KMS-11 (cell line): ENCODE measurements around the gene HIGD2A.
A peak's percentile ranks its signal among the peaks of the same experiment; 100 is the strongest.

Experiments used
- H2AFZ ChIP-seq: fragments of 200-600 bp; sonication (generic); 2 replicates; pipeline ENCODE4 v1.6.1; 2016; ENCODE audit warnings: antibody characterized with exemption, mixed run types, low read depth
- H3K27ac ChIP-seq: fragments of 200-600 bp; sonication (generic); 2 replicates; pipeline ENCODE4 v1.6.1; 2016; ENCODE audit warnings: mild to moderate bottlenecking, mixed run types
- H3K27me3 ChIP-seq: fragments of 200-600 bp; sonication (generic); 2 replicates; pipeline ENCODE4 v1.6.1; 2017; ENCODE audit warnings: mild to moderate bottlenecking, low read depth, mixed run types, moderate library complexity; ENCODE audit not compliant: insufficient read depth
- H3K36me3 ChIP-seq: fragments of 200-600 bp; sonication (generic); 2 replicates; pipeline ENCODE4 v1.6.1; 2017; ENCODE audit warnings: mild to moderate bottlenecking, mixed run types; ENCODE audit not compliant: insufficient read depth
- H3K4me1 ChIP-seq: fragments of 200-600 bp; sonication (generic); 2 replicates; pipeline ENCODE4 v1.6.1; 2016; ENCODE audit warnings: mild to moderate bottlenecking, low read depth, mixed run types; ENCODE audit not compliant: poor library complexity, severe bottlenecking
- H3K4me2 ChIP-seq: fragments of 200-600 bp; sonication (generic); 2 replicates; pipeline ENCODE4 v1.7.0; 2016; ENCODE audit warnings: mild to moderate bottlenecking, mixed run types
- H3K4me3 ChIP-seq: fragments of 200-600 bp; sonication (generic); IDR thresholded peaks from 2 replicates; pipeline ENCODE4 v1.6.1; 2017; ENCODE audit warnings: low read depth, low read length, mixed read lengths; ENCODE audit not compliant: insufficient read depth
- H3K79me2 ChIP-seq: fragments of 200-600 bp; sonication (generic); 2 replicates; pipeline ENCODE4 v1.6.1; 2016; ENCODE audit warnings: low read depth, mixed run types; ENCODE audit not compliant: insufficient read depth
- H3K9ac ChIP-seq: fragments of 200-600 bp; sonication (generic); 2 replicates; pipeline ENCODE4 v1.6.1; 2016; ENCODE audit warnings: mild to moderate bottlenecking, mixed run types
- H4K20me1 ChIP-seq: fragments of 200-600 bp; sonication (generic); 2 replicates; pipeline ENCODE4 v1.6.1; 2016; ENCODE audit warnings: mild to moderate bottlenecking, mixed run types; ENCODE audit not compliant: insufficient read depth
- TF ChIP-seq, protein P1 (sequence below): fragments of 200-600 bp; sonication (generic); conservative IDR thresholded peaks from 2 replicates; pipeline ENCODE4 v1.6.1; 2017; ENCODE audit warnings: low read depth, mild to moderate bottlenecking, antibody characterized with exemption, low read length, moderate library complexity, mixed read lengths

Gene HIGD2A

DNA sequence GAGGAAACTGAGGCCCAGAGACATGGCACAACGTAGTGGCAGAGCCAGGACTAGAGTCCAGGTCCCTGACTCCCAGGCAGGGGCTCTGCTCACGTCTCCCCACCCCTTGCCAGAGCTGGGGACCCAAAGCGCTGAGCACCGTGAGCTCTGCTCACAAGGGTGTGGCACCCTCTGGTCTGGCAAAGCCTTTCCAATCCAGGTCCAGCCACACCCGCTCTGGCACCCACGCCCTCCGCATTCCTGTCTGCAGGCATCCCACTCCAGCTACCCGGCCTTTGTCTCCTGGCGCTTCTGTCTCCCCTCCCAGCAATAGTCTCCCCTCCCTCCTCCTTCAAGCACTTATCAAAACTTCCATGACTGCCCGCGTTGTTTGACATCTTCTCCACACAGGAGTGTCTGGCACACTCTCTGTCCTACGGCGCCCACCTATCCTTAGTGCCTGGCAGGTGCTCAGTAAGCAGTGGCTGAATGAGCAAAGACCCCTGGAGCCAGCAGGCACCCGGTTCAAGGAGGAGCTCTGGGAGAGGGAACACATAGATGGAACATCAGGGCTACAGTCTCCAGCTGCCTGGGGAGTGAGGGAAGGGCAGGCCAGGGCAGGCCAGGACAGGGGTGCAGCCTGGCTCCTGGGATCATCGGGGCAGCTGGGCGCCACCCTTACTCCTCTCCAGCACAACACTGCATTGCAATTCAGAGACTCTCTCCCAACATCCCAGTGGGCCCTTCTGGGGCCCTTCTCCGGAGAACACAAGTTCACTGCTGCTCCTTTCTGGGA, 12.0 kb downstream of the HIGD2A start:
- Histone ChIP-seq H2AFZ (no peak overlapping the region), H3K36me3 (no peaks in the 10 kb centered on the region), H3K4me2 (no peak overlapping the region), H3K4me1 (peaks cover 17% of the 10 kb centered on the region), H3K79me2 (no peaks in the 10 kb centered on the region), H3K27ac (no peak overlapping the region), H3K27me3 (no peaks in the 10 kb centered on the region), H4K20me1 (no peaks in the 10 kb centered on the region), H3K4me3 (no peak overlapping the region), H3K9ac (no peak overlapping the region)
- TF ChIP-seq, protein P1, sequence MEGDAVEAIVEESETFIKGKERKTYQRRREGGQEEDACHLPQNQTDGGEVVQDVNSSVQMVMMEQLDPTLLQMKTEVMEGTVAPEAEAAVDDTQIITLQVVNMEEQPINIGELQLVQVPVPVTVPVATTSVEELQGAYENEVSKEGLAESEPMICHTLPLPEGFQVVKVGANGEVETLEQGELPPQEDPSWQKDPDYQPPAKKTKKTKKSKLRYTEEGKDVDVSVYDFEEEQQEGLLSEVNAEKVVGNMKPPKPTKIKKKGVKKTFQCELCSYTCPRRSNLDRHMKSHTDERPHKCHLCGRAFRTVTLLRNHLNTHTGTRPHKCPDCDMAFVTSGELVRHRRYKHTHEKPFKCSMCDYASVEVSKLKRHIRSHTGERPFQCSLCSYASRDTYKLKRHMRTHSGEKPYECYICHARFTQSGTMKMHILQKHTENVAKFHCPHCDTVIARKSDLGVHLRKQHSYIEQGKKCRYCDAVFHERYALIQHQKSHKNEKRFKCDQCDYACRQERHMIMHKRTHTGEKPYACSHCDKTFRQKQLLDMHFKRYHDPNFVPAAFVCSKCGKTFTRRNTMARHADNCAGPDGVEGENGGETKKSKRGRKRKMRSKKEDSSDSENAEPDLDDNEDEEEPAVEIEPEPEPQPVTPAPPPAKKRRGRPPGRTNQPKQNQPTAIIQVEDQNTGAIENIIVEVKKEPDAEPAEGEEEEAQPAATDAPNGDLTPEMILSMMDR, result no peak

DNA sequence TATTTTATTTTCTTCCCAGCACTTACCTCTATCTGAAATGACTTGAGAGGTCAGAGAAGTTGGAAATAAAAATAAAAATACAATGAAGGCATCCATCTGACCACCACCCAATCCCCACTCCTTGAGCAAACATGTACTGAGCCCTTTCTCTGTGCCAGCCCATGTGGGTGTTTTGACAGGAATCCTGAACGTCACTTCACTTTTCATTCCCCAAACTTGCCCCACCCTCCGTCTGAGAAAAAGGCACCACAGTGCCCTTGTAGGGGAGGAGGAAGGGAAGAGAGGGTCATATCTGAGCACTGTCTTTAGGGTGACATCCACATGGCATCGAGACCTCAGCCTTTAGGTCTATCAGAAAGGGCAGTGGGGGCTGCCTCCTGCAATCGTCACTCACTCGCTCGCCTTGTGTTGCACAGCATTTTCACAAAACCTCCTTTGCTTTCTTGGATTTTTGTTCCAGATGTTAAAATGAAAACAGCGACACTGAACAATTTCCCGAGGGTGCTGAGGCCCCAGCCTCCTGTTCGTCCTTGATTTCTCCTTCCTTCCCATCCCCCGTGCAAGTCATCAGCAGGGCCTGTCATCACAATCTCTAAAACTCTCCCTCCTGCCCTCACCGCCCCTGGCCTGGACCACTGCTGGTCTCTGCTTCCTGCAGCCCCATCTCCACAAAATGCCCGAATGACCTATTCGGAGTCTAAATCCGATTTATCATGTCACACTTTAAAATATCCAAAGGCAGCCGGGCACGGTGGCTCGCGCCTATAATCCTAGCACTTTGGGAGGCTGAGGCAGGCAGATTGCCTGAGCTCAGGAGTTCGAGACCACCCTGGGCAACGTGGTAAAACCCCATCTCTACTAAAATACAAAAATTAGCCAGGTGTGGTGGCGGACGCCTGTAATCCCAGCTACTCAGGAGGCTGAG, 13.0 kb downstream of the HIGD2A start:
- H3K27ac ChIP-seq, result no peak overlapping the region
- H3K4me3 ChIP-seq, result no peak overlapping the region
- no peaks in the 10 kb centered on the region for H3K79me2 ChIP-seq
- H3K4me1 ChIP-seq, result peaks cover 18% of the 10 kb centered on the region
- H3K27me3 ChIP-seq, result no peaks in the 10 kb centered on the region
- TF ChIP-seq, protein P1, result no peak
- no peaks in the 10 kb centered on the region for H4K20me1 ChIP-seq
- no peaks in the 10 kb centered on the region for H3K36me3 ChIP-seq
- no peak overlapping the region for H2AFZ ChIP-seq
- no peak overlapping the region for H3K4me2 ChIP-seq
- H3K9ac ChIP-seq, result no peak overlapping the region

DNA sequence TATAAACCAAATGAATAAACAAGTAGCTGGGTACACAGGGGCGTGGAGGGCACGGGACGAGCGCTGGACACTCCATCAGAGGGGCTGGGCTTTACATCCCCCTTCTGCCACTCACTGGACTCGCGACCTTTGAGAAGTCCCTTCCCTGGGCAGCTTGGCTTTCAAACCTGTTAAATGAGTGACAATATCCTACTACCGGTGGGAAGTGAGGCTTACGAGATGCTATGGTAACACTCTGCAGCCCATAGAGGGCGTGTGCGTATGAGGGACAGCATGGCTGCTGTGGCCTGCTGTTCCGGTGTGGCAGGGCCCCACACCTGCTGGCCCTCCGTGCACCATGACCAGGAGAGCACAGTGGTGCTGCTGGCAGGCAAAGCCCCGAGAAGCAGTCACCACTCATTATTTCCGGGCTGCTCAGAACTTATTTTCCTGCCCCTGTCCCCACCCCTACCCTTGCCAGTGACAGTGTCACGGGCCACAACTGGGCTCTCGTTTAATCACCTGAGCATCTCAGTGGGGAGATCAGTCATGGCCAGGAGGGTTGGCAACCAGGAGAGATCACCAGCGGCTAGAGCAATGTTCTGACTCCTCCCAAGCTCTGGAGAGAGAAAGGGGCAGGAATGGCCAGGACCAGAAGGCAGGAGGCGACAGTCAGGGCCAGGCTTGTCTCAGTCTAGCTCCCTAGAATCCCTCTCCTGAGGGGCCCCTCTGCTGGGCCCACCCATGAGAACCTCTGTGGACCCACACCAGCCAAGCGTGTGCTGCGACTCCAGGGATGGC, 17.3 kb downstream of the HIGD2A start:
- TF ChIP-seq, protein P1, result no peak
- H3K4me1 ChIP-seq, result peaks cover 45% of the 10 kb centered on the region
- no peaks in the 10 kb centered on the region for H3K79me2 ChIP-seq
- 0 out of 2 replicates have a peak overlapping the region, but pooled peaks have one; percentile 25 for H3K9ac ChIP-seq
- no peaks in the 10 kb centered on the region for H4K20me1 ChIP-seq
- H3K4me3 ChIP-seq, result no peak overlapping the region
- H3K4me2 ChIP-seq, result peak overlapping the region; percentile 63
- H2AFZ ChIP-seq, result no peak overlapping the region
- H3K27ac ChIP-seq, result peak overlapping the region; percentile 94
- H3K27me3 ChIP-seq, result no peaks in the 10 kb centered on the region
- no peaks in the 10 kb centered on the region for H3K36me3 ChIP-seq

DNA sequence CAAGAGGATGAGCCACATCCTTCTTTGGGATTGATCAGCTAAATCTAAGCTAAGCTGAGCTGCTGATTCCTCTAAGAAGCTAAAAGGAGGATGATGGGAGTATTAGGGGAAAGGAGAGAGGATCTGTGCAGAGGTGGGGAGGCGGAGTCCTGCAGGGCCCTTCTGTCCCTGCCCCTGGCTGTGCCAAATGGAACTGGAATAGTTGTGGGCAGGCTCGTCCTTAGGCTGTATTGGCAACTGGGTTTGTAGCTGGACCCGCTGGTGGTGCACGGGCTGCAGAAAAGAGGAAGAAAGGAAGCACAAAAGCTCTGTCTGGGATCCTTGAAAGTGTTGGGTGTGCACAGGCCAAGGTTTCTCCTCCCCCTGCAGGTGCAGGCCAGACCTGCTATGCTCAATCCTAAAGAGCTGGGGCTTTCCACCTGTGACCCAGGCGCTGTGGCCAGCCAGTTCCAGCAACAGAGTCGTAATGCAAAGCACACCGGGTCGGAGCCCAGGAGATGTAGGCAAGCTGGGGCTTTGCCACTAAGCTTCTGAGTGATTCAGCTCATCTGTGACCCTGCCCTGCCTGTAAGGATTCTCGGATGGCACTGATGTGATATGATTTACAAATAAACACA, 18.0 kb downstream of the HIGD2A start:
- no peaks in the 10 kb centered on the region for H3K36me3 ChIP-seq
- TF ChIP-seq, protein P1, result no peak
- H3K4me2 ChIP-seq, result peak overlapping the region; percentile 82
- no peak overlapping the region for H3K4me3 ChIP-seq
- no peaks in the 10 kb centered on the region for H3K79me2 ChIP-seq
- H3K27ac ChIP-seq, result peak overlapping the region; percentile 94
- H2AFZ ChIP-seq, result no peak overlapping the region
- H3K9ac ChIP-seq, result peak overlapping the region; percentile 60; the same call in 1 of the 2 replicates
- H3K4me1 ChIP-seq, result peaks cover 52% of the 10 kb centered on the region
- no peaks in the 10 kb centered on the region for H4K20me1 ChIP-seq
- no peaks in the 10 kb centered on the region for H3K27me3 ChIP-seq
